Omental fat pad (tissue), 4 donors: Measurements from ENCODE around the gene MAPK10. TPM values are rescaled to one million over a fixed set of nuclear protein-coding genes. Genes with fewer than 3 reads are reported as not detected.
"Not testable (repeated sequence)": the region's sequence is repeated elsewhere in the genome, so short reads cannot be mapped to it uniquely, and the experiment has no call there.

Experiments
- ATAC-seq: fragments of 150-250 bp; one replicate; pipeline ENCODE4 v1.9.1; 2016; ENCODE audit warnings: mild to moderate bottlenecking, moderate library complexity; ENCODE audit not compliant: low FRiP score
- DNase-seq: peaks from one replicate; pipeline ENCODE4 v3.0.0-alpha.2; 2019; ENCODE audit warnings: low spot score
- total RNA-seq, 4 donors: library from RNA; depleted of rRNA; stranded (reverse); fragments of >200 nt; gene quantifications; one replicate each; pipeline ENCODE4 v1.1.0, GENCODE V29; 2016
- TF ChIP-seq, protein P1 (sequence below), 3 donors: fragments of 450-650 bp; IDR thresholded peaks; one replicate each; pipeline ENCODE4 v1.5.1; 2016 to 2017; ENCODE audit warnings: antibody characterized with exemption in 3 of 3, mild to moderate bottlenecking in 3 of 3, moderate library complexity in 2 of 3

The MAPK10 gene
- total RNA-seq, 4 donors from 2014 or later: 38.5 to 51.3 (median 41.4) TPM

DNA sequence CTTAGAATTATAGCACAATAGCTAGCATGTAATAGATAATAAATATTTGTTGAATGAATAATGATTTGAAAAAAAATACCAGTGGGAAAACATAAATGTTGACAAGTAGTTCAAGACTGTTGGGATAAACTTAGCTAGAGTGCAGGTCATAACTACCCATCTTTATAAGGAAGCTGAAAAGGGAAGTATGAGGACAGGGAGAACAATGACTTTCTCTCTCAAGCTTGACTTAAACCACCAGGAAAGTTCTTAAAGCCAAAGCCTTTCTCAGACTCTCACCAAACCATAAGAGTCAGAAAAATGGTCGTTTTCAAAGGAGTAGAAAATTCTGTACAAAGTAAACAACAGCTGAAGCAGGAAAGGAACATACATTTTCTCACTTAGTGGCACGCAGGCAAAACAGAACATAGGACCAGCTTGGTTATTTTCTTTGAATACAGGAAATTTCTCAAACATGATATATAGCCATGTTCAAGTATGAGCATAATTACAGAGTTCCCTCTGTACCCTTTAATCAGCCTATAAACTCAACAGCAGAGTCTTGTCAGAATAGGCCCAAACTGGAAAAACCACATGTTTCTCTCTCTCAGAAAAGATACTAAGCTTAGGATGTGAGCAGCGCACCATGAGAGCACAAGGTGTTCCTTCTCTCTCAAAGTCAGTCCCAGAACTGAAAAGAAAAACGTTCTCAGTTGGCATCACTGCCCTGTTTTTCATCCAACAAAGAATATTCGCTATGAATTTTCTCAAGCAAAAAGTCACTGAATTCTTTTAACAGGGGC lies 28.7 kb downstream of the MAPK10 start:
- no peak for ATAC-seq
- TF ChIP-seq, protein P1, sequence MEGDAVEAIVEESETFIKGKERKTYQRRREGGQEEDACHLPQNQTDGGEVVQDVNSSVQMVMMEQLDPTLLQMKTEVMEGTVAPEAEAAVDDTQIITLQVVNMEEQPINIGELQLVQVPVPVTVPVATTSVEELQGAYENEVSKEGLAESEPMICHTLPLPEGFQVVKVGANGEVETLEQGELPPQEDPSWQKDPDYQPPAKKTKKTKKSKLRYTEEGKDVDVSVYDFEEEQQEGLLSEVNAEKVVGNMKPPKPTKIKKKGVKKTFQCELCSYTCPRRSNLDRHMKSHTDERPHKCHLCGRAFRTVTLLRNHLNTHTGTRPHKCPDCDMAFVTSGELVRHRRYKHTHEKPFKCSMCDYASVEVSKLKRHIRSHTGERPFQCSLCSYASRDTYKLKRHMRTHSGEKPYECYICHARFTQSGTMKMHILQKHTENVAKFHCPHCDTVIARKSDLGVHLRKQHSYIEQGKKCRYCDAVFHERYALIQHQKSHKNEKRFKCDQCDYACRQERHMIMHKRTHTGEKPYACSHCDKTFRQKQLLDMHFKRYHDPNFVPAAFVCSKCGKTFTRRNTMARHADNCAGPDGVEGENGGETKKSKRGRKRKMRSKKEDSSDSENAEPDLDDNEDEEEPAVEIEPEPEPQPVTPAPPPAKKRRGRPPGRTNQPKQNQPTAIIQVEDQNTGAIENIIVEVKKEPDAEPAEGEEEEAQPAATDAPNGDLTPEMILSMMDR (IDR thresholded peaks at IDR 0.05): no peak
- no peak for DNase-seq

- not testable (repeated sequence) for DNase-seq, ATAC-seq
Measured at GRCh38 chr4:86330411-86330810, 29.4 kb downstream of the MAPK10 start.

GRCh38 chr4:86329431-86329830 lies 30.4 kb downstream of the MAPK10 start:
- ATAC-seq: no peak
- no peak for DNase-seq
- TF ChIP-seq, protein P1 (IDR thresholded peaks at IDR 0.05): no peak

GRCh38 chr4:86326400-86326799 lies 33.5 kb downstream of the MAPK10 start:
- no peak for DNase-seq
- ATAC-seq: no peak
- TF ChIP-seq, protein P1 (IDR thresholded peaks at IDR 0.05): no peak

GRCh38 chr4:86319390-86319789 lies 40.5 kb downstream of the MAPK10 start:
- TF ChIP-seq, protein P1 (IDR thresholded peaks at IDR 0.05): no peak
- ATAC-seq (no peak), DNase-seq (no peak)

DNA sequence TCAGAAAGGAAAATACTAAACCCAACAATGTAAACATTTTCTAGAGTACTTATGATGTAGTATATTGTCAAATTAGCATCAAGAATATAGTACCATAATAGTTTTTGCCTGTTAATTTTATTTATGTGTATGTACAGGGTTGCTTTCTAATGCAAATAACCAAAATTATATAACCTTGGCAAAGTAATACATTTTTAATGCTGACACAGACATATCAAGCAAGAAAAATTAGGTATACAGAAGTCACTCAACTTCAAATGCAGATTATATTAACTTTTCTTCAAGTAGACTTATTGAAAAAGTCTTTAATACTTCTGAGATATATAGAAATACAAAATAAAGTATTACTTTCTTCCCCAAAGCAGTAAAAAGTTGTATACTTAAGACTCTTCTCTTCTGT lies 44.3 kb downstream of the MAPK10 start:
- no peak for DNase-seq
- TF ChIP-seq, protein P1 (IDR thresholded peaks at IDR 0.05): no peak
- no peak for ATAC-seq

DNA sequence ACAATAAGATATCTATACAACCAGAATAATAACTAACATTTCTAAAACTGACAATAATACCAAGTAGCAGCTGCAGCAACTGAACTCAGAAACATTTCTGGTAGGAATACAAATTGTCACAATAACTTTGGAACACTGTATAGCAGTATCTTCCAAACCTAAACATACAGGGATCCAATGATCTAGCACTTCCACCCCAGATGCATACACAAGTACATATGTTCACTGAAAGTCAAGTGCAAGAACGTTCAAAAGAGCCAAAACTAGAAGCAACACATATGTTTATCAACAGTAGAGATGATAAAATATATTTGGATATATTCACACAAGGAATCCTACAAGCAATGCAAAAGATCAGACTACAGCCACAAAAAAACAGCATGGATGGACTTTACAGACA lies 46.2 kb downstream of the MAPK10 start:
- no peak for ATAC-seq
- TF ChIP-seq, protein P1 (IDR thresholded peaks at IDR 0.05): no peak

More for the DNA sequence above, 46.2 kb downstream of the MAPK10 start:
- DNase-seq: no peak
